WTC11 (cell line): ENCODE measurements around the gene PDE1C. TPM values are rescaled to one million over a fixed set of nuclear protein-coding genes. Genes with fewer than 3 reads are reported as not detected.

Source experiments
- ATAC-seq: fragments of 200-7000 bp; cut with Tn5 transposase; 2 replicates; pipeline ENCODE4 v1.10.0; 2021; ENCODE audit warnings: mild to moderate bottlenecking, moderate library complexity
- CTCF ChIA-PET: fragments of 300-600 bp; sonication (Branson Sonifier 250); formaldehyde crosslinking; loops from one replicate; lab custom pipeline; 2021; ENCODE audit warnings: antibody characterized with exemption; lab: Charles Lee
- POLR2A ChIA-PET: fragments of 350-600 bp; sonication (Branson Sonifier 250); formaldehyde crosslinking; loops from one replicate; lab custom pipeline; 2021; ENCODE audit warnings: antibody characterized with exemption; lab: Charles Lee
- DNase-seq: peaks from one replicate; pipeline ENCODE4 v3.0.0; 2021; ENCODE audit warnings: low spot score
- H3K27ac Mint-ChIP-seq: 2 replicates; pipeline ENCODE4 v1.8.0; 2021; ENCODE audit warnings: mixed read lengths
- H3K27me3 Mint-ChIP-seq: 2 replicates; pipeline ENCODE4 v1.8.0; 2021; ENCODE audit warnings: low read depth, mild to moderate bottlenecking, moderate library complexity, mixed read lengths
- H3K36me3 Mint-ChIP-seq: 2 replicates; pipeline ENCODE4 v1.8.0; 2021; ENCODE audit warnings: mixed read lengths
- H3K4me1 Mint-ChIP-seq: 2 replicates; pipeline ENCODE4 v1.8.0; 2022; ENCODE audit warnings: mixed read lengths
- H3K4me3 Mint-ChIP-seq: 2 replicates; pipeline ENCODE4 v1.8.0; 2021; ENCODE audit warnings: mild to moderate bottlenecking, moderate library complexity, mixed read lengths
- H3K9me3 Mint-ChIP-seq: 2 replicates; pipeline ENCODE4 v1.8.0; 2021; ENCODE audit warnings: mixed read lengths
- AR ChIP-seq: fragments of 250-450 bp; sonication (Bioruptor Pico); IDR thresholded peaks from 2 replicates; pipeline ENCODE4 v1.9.0; 2021; ENCODE audit warnings: mild to moderate bottlenecking
- FOXK1 ChIP-seq: sonication (generic); formaldehyde crosslinking; IDR thresholded peaks from 2 replicates; pipeline ENCODE4 v1.8.0; 2022; ENCODE audit warnings: mild to moderate bottlenecking, moderate library complexity, missing genetic modification reagents
- GRHL2 ChIP-seq: fragments of 250-450 bp; sonication (Bioruptor Pico); IDR thresholded peaks from 2 replicates; pipeline ENCODE4 v1.8.0; 2022; ENCODE audit warnings: mild to moderate bottlenecking, moderate library complexity; ENCODE audit not compliant: insufficient replicate concordance, severe bottlenecking
- IRF2 ChIP-seq: sonication (generic); formaldehyde crosslinking; IDR thresholded peaks from 2 replicates; pipeline ENCODE4 v1.8.0; 2022; ENCODE audit warnings: low read depth, missing genetic modification reagents, borderline replicate concordance
- MXD4 ChIP-seq: fragments of 250-450 bp; sonication (Bioruptor Pico); IDR thresholded peaks from 2 replicates; pipeline ENCODE4 v1.8.0; 2021; ENCODE audit warnings: mild to moderate bottlenecking, moderate library complexity, borderline replicate concordance
- SMAD4 ChIP-seq: sonication (generic); formaldehyde crosslinking; IDR thresholded peaks from 2 replicates; pipeline ENCODE4 v1.8.0; 2022; ENCODE audit warnings: mild to moderate bottlenecking, missing genetic modification reagents
- SOX15 ChIP-seq: fragments of 250-450 bp; sonication (Bioruptor Pico); IDR thresholded peaks from 2 replicates; pipeline ENCODE4 v1.9.0; 2021; ENCODE audit warnings: mild to moderate bottlenecking
- SP1 ChIP-seq: sonication (generic); formaldehyde crosslinking; conservative IDR thresholded peaks from 2 replicates; pipeline ENCODE4 v1.8.1; 2022; ENCODE audit warnings: missing genetic modification reagents
- USF1 ChIP-seq: sonication (generic); formaldehyde crosslinking; IDR thresholded peaks from 2 replicates; pipeline ENCODE4 v1.8.0; 2022; ENCODE audit warnings: mild to moderate bottlenecking, missing genetic modification reagents
- ZBTB21 ChIP-seq: sonication (generic); formaldehyde crosslinking; IDR thresholded peaks from 2 replicates; pipeline ENCODE4 v1.8.1; 2023; ENCODE audit warnings: mild to moderate bottlenecking, missing genetic modification reagents, borderline replicate concordance
- ZNF121 ChIP-seq: sonication (generic); formaldehyde crosslinking; IDR thresholded peaks from 2 replicates; pipeline ENCODE4 v1.8.0; 2023; ENCODE audit warnings: missing genetic modification reagents
- ZNF138 ChIP-seq: sonication (generic); formaldehyde crosslinking; conservative IDR thresholded peaks from 2 replicates; pipeline ENCODE4 v1.8.1; 2022; ENCODE audit warnings: mild to moderate bottlenecking, moderate library complexity, missing genetic modification reagents
- ZNF263 ChIP-seq: sonication (generic); formaldehyde crosslinking; IDR thresholded peaks from 2 replicates; pipeline ENCODE4 v1.8.1; 2022; ENCODE audit warnings: low read depth, mild to moderate bottlenecking, moderate library complexity, missing genetic modification reagents
- ZNF532 ChIP-seq: fragments of 250-450 bp; sonication (Bioruptor Pico); IDR thresholded peaks from 2 replicates; pipeline ENCODE4 v1.9.0; 2021; ENCODE audit warnings: mild to moderate bottlenecking, borderline replicate concordance
- total RNA-seq: library from RNA; stranded (reverse); gene quantifications from 3 replicates; pipeline ENCODE4 v1.2.3, GENCODE V29; 2021
- TF ChIP-seq, protein P1 (sequence below): fragments of 200-600 bp; IDR thresholded peaks from 2 replicates; pipeline ENCODE4 v1.8.0; 2022; ENCODE audit warnings: antibody characterized with exemption
- TF ChIP-seq, protein P2 (sequence below): sonication (generic); formaldehyde crosslinking; IDR thresholded peaks from 2 replicates; pipeline ENCODE4 v1.8.0; 2022; ENCODE audit warnings: mild to moderate bottlenecking, missing genetic modification reagents
- TF ChIP-seq, protein P3 (sequence below): sonication (generic); formaldehyde crosslinking; IDR thresholded peaks from 2 replicates; pipeline ENCODE4 v1.8.1; 2022; ENCODE audit warnings: missing genetic modification reagents, borderline replicate concordance
- TF ChIP-seq, protein P4 (sequence below): fragments of 250-450 bp; sonication (Bioruptor Pico); IDR thresholded peaks from 2 replicates; pipeline ENCODE4 v1.8.0; 2021; ENCODE audit warnings: mild to moderate bottlenecking

Gene PDE1C
- total RNA-seq, 1 experiment from 2014 or later: 0.55 TPM

DNA sequence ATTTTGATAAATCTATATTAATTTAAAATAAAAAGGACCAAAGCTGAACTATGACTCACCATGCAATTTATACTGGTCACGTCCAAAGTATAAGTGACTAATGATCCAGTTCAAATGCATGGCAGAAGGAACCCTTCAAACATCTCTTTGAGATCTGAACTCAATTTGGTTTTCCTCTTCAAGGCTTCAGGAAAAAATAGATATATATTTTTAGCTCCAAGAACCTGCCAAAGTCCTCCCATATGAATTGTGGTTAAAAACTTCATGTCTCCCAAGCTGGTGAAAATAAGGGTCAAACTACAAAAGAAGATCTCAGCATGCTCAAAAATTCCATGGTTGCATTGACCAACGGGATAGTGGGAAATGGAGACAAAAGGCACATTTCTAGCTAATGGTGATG, 34.6 kb upstream of the PDE1C start:
- ChIA-PET CTCF (no interaction called here), POLR2A (no interaction called here)
- Mint-ChIP-seq H3K36me3 (no peaks in the 10 kb centered on the region), H3K4me3 (no peak overlapping the region), H3K4me1 (peaks cover 8% of the 10 kb centered on the region), H3K27me3 (no peaks in the 10 kb centered on the region; the same call in none of the 2 replicates), H3K27ac (no peak overlapping the region), H3K9me3 (no peaks in the 10 kb centered on the region)
- DNase-seq (no peak), ATAC-seq (no peak)
- TF ChIP-seq, protein P1, sequence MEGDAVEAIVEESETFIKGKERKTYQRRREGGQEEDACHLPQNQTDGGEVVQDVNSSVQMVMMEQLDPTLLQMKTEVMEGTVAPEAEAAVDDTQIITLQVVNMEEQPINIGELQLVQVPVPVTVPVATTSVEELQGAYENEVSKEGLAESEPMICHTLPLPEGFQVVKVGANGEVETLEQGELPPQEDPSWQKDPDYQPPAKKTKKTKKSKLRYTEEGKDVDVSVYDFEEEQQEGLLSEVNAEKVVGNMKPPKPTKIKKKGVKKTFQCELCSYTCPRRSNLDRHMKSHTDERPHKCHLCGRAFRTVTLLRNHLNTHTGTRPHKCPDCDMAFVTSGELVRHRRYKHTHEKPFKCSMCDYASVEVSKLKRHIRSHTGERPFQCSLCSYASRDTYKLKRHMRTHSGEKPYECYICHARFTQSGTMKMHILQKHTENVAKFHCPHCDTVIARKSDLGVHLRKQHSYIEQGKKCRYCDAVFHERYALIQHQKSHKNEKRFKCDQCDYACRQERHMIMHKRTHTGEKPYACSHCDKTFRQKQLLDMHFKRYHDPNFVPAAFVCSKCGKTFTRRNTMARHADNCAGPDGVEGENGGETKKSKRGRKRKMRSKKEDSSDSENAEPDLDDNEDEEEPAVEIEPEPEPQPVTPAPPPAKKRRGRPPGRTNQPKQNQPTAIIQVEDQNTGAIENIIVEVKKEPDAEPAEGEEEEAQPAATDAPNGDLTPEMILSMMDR: no peak
- TF ChIP-seq GRHL2 (no peak), ZNF138 (CRISPR knock-in tag) (no peak)

DNA sequence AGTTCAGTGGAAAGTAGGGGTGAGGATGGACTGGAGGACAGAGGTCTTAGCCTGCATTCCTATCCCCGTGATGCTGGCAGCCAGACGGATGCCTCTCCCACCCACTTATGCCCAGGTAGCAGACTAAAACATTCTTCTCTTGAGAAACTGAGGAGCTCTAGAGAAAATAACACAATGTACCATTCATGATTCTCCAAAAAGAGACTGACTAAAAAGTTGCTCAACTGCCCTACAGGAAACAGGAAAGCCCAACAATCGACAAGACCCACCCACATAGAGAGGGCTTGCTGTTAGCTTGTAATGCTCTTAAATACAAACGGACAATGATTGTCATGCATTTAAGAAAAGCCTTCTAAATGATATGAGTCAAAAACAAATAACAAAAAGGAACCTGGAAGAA, 33.2 kb upstream of the PDE1C start:
- no peak overlapping the region for H3K27ac Mint-ChIP-seq
- ATAC-seq: no peak
- no peak overlapping the region for H3K4me3 Mint-ChIP-seq
- no peaks in the 10 kb centered on the region; the same call in none of the 2 replicates for H3K27me3 Mint-ChIP-seq
- H3K9me3 Mint-ChIP-seq: no peaks in the 10 kb centered on the region
- no peak for TF ChIP-seq SOX15 (CRISPR knock-in tag)
- no peak for TF ChIP-seq ZNF532 (CRISPR knock-in tag)
- no peak for TF ChIP-seq SP1 (CRISPR knock-in tag)
- TF ChIP-seq, protein P2, sequence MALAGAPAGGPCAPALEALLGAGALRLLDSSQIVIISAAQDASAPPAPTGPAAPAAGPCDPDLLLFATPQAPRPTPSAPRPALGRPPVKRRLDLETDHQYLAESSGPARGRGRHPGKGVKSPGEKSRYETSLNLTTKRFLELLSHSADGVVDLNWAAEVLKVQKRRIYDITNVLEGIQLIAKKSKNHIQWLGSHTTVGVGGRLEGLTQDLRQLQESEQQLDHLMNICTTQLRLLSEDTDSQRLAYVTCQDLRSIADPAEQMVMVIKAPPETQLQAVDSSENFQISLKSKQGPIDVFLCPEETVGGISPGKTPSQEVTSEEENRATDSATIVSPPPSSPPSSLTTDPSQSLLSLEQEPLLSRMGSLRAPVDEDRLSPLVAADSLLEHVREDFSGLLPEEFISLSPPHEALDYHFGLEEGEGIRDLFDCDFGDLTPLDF (CRISPR knock-in tag): no peak
- TF ChIP-seq ZNF138 (CRISPR knock-in tag): no peak
- TF ChIP-seq, all 79 proteins: peak for 0
- H3K36me3 Mint-ChIP-seq: no peaks in the 10 kb centered on the region
- H3K4me1 Mint-ChIP-seq: peaks cover 8% of the 10 kb centered on the region
- CTCF ChIA-PET: no interaction called here
- DNase-seq: no peak
- POLR2A ChIA-PET: no interaction called here

DNA sequence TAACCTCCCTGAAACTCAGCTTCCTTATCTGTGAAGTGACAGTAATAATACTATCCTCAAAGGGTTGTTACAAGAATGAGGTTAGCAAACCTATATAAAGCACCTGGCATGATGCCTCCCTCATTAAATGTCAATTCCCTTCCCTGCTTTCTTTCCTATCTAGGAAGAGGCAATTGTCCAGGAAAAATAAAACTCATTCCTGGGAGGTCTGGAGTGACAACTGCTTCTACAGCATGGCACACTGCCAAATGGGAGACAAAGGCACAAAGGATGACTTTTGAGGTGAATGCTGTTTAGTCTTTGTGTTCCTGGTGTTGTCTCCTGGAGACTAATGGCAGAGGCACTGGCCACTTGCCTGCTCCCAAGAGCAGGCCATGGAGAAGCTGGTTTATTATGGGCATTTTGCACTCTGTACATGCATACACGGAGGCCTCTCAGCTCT, 32.2 kb upstream of the PDE1C start:
- Mint-ChIP-seq H3K9me3 (no peaks in the 10 kb centered on the region), H3K4me3 (no peak overlapping the region), H3K27me3 (no peaks in the 10 kb centered on the region; the same call in none of the 2 replicates), H3K36me3 (no peaks in the 10 kb centered on the region), H3K4me1 (peaks cover 8% of the 10 kb centered on the region), H3K27ac (no peak overlapping the region)
- CTCF ChIA-PET: no interaction called here
- no peak for ATAC-seq
- POLR2A ChIA-PET: no interaction called here
- DNase-seq: no peak
- TF ChIP-seq, protein P3, sequence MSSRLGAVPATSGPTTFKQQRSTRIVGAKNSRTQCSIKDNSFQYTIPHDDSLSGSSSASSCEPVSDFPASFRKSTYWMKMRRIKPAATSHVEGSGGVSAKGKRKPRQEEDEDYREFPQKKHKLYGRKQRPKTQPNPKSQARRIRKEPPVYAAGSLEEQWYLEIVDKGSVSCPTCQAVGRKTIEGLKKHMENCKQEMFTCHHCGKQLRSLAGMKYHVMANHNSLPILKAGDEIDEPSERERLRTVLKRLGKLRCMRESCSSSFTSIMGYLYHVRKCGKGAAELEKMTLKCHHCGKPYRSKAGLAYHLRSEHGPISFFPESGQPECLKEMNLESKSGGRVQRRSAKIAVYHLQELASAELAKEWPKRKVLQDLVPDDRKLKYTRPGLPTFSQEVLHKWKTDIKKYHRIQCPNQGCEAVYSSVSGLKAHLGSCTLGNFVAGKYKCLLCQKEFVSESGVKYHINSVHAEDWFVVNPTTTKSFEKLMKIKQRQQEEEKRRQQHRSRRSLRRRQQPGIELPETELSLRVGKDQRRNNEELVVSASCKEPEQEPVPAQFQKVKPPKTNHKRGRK (CRISPR knock-in tag): no peak
- no peak for TF ChIP-seq ZNF121 (CRISPR knock-in tag)
- no peak for TF ChIP-seq MXD4
- no peak for TF ChIP-seq AR (CRISPR knock-in tag)
- no peak for TF ChIP-seq FOXK1 (CRISPR knock-in tag)
- no peak for TF ChIP-seq GRHL2
- TF ChIP-seq ZNF263 (CRISPR knock-in tag): no peak
- no peak for TF ChIP-seq IRF2 (CRISPR knock-in tag)
- no peak for TF ChIP-seq ZBTB21
- TF ChIP-seq SMAD4 (CRISPR knock-in tag): no peak
- TF ChIP-seq, protein P4, sequence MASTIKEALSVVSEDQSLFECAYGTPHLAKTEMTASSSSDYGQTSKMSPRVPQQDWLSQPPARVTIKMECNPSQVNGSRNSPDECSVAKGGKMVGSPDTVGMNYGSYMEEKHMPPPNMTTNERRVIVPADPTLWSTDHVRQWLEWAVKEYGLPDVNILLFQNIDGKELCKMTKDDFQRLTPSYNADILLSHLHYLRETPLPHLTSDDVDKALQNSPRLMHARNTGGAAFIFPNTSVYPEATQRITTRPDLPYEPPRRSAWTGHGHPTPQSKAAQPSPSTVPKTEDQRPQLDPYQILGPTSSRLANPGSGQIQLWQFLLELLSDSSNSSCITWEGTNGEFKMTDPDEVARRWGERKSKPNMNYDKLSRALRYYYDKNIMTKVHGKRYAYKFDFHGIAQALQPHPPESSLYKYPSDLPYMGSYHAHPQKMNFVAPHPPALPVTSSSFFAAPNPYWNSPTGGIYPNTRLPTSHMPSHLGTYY (CRISPR knock-in tag): no peak
- no peak for TF ChIP-seq USF1 (CRISPR knock-in tag)
